ENCODE measurements around the gene IMMP2L. TPM values are rescaled to one million over a fixed set of nuclear protein-coding genes. Genes with fewer than 3 reads are reported as not detected.

Gene IMMP2L
- total RNA-seq, 1 donor from 2014 or later, result 29.7 TPM

- H3K27ac Mint-ChIP-seq, result no peak overlapping the region
- H3K4me3 Mint-ChIP-seq (ENCODE audit: low read depth), result no peak overlapping the region
Measured at GRCh38 chr7:111371437-111371836, 190.9 kb downstream of the IMMP2L start.

GRCh38 chr7:111370002-111370401 lies 192.3 kb downstream of the IMMP2L start:
- no peak overlapping the region for H3K4me3 Mint-ChIP-seq (ENCODE audit: low read depth)
- TF ChIP-seq CTCF (IDR thresholded peaks at IDR 0.05; ENCODE audit: unreplicated experiment), result no peak

More at GRCh38 chr7:111371437-111371836, 190.9 kb downstream of the IMMP2L start:
- no peaks in the 10 kb centered on the region for H3K36me3 Mint-ChIP-seq (ENCODE audit: insufficient read depth)
- H3K27me3 Mint-ChIP-seq, result no peaks in the 10 kb centered on the region
- no peaks in the 10 kb centered on the region for H3K9me3 Mint-ChIP-seq (ENCODE audit: low read depth)
- no peak for DNase-seq (ENCODE audit: low spot score, unreplicated experiment)
- H3K4me1 Mint-ChIP-seq (ENCODE audit: low read depth), result no peaks in the 10 kb centered on the region
- no peak for TF ChIP-seq CTCF (IDR thresholded peaks at IDR 0.05; ENCODE audit: unreplicated experiment)

GRCh38 chr7:111368381-111369065 lies 193.8 kb downstream of the IMMP2L start:
- DNase-seq (ENCODE audit: low spot score, unreplicated experiment), result no peak
- H3K9me3 Mint-ChIP-seq (ENCODE audit: low read depth), result no peaks in the 10 kb centered on the region
- no peaks in the 10 kb centered on the region for H3K36me3 Mint-ChIP-seq (ENCODE audit: insufficient read depth)
- H3K4me1 Mint-ChIP-seq (ENCODE audit: low read depth), result no peaks in the 10 kb centered on the region
- no peak for TF ChIP-seq CTCF (IDR thresholded peaks at IDR 0.05; ENCODE audit: unreplicated experiment)
- H3K4me3 Mint-ChIP-seq (ENCODE audit: low read depth), result no peak overlapping the region
- H3K27ac Mint-ChIP-seq, result no peak overlapping the region
- H3K27me3 Mint-ChIP-seq, result no peaks in the 10 kb centered on the region

More at GRCh38 chr7:111370002-111370401, 192.3 kb downstream of the IMMP2L start:
- H3K36me3 Mint-ChIP-seq (ENCODE audit: insufficient read depth), result no peaks in the 10 kb centered on the region
- DNase-seq (ENCODE audit: low spot score, unreplicated experiment), result no peak
- no peaks in the 10 kb centered on the region for H3K9me3 Mint-ChIP-seq (ENCODE audit: low read depth)
- H3K27ac Mint-ChIP-seq, result no peak overlapping the region
- no peaks in the 10 kb centered on the region for H3K27me3 Mint-ChIP-seq
- no peaks in the 10 kb centered on the region for H3K4me1 Mint-ChIP-seq (ENCODE audit: low read depth)

- Mint-ChIP-seq H3K4me3 (ENCODE audit: low read depth) (no peak overlapping the region), H3K27me3 (no peaks in the 10 kb centered on the region), H3K4me1 (ENCODE audit: low read depth) (no peaks in the 10 kb centered on the region), H3K27ac (no peak overlapping the region), H3K36me3 (ENCODE audit: insufficient read depth) (no peaks in the 10 kb centered on the region), H3K9me3 (ENCODE audit: low read depth) (no peaks in the 10 kb centered on the region)
- no peak for TF ChIP-seq CTCF (IDR thresholded peaks at IDR 0.05; ENCODE audit: unreplicated experiment)
- DNase-seq (ENCODE audit: low spot score, unreplicated experiment), result no peak
Measured at GRCh38 chr7:111364413-111364812, 197.9 kb downstream of the IMMP2L start.

GRCh38 chr7:111363099-111363498 lies 199.2 kb downstream of the IMMP2L start:
- no peak for DNase-seq (ENCODE audit: low spot score, unreplicated experiment)
- H3K4me1 Mint-ChIP-seq (ENCODE audit: low read depth), result no peaks in the 10 kb centered on the region
- no peaks in the 10 kb centered on the region for H3K9me3 Mint-ChIP-seq (ENCODE audit: low read depth)
- TF ChIP-seq CTCF (IDR thresholded peaks at IDR 0.05; ENCODE audit: unreplicated experiment), result no peak
- H3K27ac Mint-ChIP-seq, result no peak overlapping the region
- no peak overlapping the region for H3K4me3 Mint-ChIP-seq (ENCODE audit: low read depth)
- H3K36me3 Mint-ChIP-seq (ENCODE audit: insufficient read depth), result no peaks in the 10 kb centered on the region
- H3K27me3 Mint-ChIP-seq, result no peaks in the 10 kb centered on the region

Measured in progenitor cell of endocrine pancreas (in vitro differentiated cells).